HG02678 (cell line): ENCODE data around the gene JAKMIP3.
"Not testable (repeated sequence)": the region's sequence is repeated elsewhere in the genome, so short reads cannot be mapped to it uniquely, and the experiment has no call there.

ENCODE experiments used
- ATAC-seq: cut with Tn5 transposase; IDR thresholded peaks from one replicate; pipeline ENCODE4 v1.9.1; 2021; ENCODE audit warnings: mild to moderate bottlenecking, moderate library complexity; ENCODE audit not compliant: unreplicated experiment

Gene JAKMIP3

GRCh38 chr10:132064082-132064755 is 1.5 kb upstream of the JAKMIP3 start:
- no peak for ATAC-seq

- no peak for ATAC-seq
These were observed 842 bp upstream of the JAKMIP3 start for GRCh38 chr10:132064771-132065437.

GRCh38 chr10:132066186-132066585 is 440 bp downstream of the JAKMIP3 start:
- ATAC-seq = no peak

- ATAC-seq = no peak
These were observed 1.1 kb downstream of the JAKMIP3 start for GRCh38 chr10:132066812-132067211.

- ATAC-seq = no peak
These were observed 2.8 kb downstream of the JAKMIP3 start for GRCh38 chr10:132068431-132069121.

GRCh38 chr10:132069122-132069848 is 3.5 kb downstream of the JAKMIP3 start:
- ATAC-seq = no peak

GRCh38 chr10:132069849-132070182 is 4.1 kb downstream of the JAKMIP3 start:
- ATAC-seq = no peak

- no peak for ATAC-seq
These were observed 5.0 kb downstream of the JAKMIP3 start for GRCh38 chr10:132070724-132071123.

- ATAC-seq = no peak
These were observed 5.9 kb downstream of the JAKMIP3 start for GRCh38 chr10:132071667-132072066.

- ATAC-seq = no peak
These were observed 10.3 kb downstream of the JAKMIP3 start for GRCh38 chr10:132075909-132076577.

- no peak for ATAC-seq
These were observed 10.9 kb downstream of the JAKMIP3 start for GRCh38 chr10:132076578-132077081.

- no peak for ATAC-seq
These were observed 11.3 kb downstream of the JAKMIP3 start for GRCh38 chr10:132077091-132077490.

- ATAC-seq = no peak
These were observed 13.1 kb downstream of the JAKMIP3 start for GRCh38 chr10:132078746-132079345.

- not testable (repeated sequence) for ATAC-seq
These were observed 18.6 kb downstream of the JAKMIP3 start for GRCh38 chr10:132084384-132084783.

GRCh38 chr10:132093236-132093635 is 27.5 kb downstream of the JAKMIP3 start:
- not testable (repeated sequence) for ATAC-seq

GRCh38 chr10:132094581-132095234 is 29.0 kb downstream of the JAKMIP3 start:
- ATAC-seq = no peak

GRCh38 chr10:132095403-132096113 is 29.8 kb downstream of the JAKMIP3 start:
- ATAC-seq = no peak

- ATAC-seq = no peak
These were observed 30.5 kb downstream of the JAKMIP3 start for GRCh38 chr10:132096223-132096622.

GRCh38 chr10:132096863-132097478 is 31.2 kb downstream of the JAKMIP3 start:
- no peak for ATAC-seq
